Prostate gland (tissue), 2 donors: ENCODE measurements around the gene GRHL1. TPM values are rescaled to one million over a fixed set of nuclear protein-coding genes. Genes with fewer than 3 reads are reported as not detected.

Experiments used
- DNase-seq: peaks from one replicate; pipeline ENCODE4 v3.0.0-alpha.2; 2019; ENCODE audit warnings: low spot score
- H3K27ac ChIP-seq, 2 donors: fragments of 200-600 bp; sonication (generic); 2 replicates each; pipeline ENCODE4 v1.5.1; 2017 to 2019
- H3K27me3 ChIP-seq: fragments of 200-600 bp; sonication (generic); replicated peaks from 2 replicates; pipeline ENCODE4 v1.5.1; 2019; ENCODE audit not compliant: insufficient read depth
- H3K36me3 ChIP-seq, 2 donors: fragments of 200-600 bp; sonication (generic); 1 replicate in 1 of 2; 2 replicates in 1 of 2; pipeline versions ENCODE4 v1.5.1 to v1.8.1; 2017 to 2019
- H3K4me1 ChIP-seq: fragments of 200-600 bp; sonication (generic); replicated peaks from 2 replicates; pipeline ENCODE4 v1.5.1; 2019
- H3K4me3 ChIP-seq, 2 donors: fragments of 200-600 bp; sonication (generic); 2 replicates each; pipeline ENCODE4 v1.5.1; 2017 to 2019
- H3K9me3 ChIP-seq: fragments of 200-600 bp; sonication (generic); 2 replicates; pipeline ENCODE4 v1.5.1; 2017
- CTCF ChIP-seq, 4 experiments: fragments of 200-600 bp in 2 of 4; fragments of 450-650 bp in 2 of 4; sonication (generic) in 2 of 4; IDR thresholded peaks; 1 replicate in 3 of 4; 2 replicates in 1 of 4; pipeline ENCODE4 v1.5.1; 2016 to 2019; ENCODE audit warnings: antibody characterized with exemption in 4 of 4, mild to moderate bottlenecking in 2 of 4, moderate library complexity in 2 of 4
- POLR2A ChIP-seq: fragments of 450-650 bp; IDR thresholded peaks from one replicate; pipeline ENCODE4 v1.6.1; 2016; ENCODE audit warnings: antibody characterized with exemption, mild to moderate bottlenecking
- POLR2AphosphoS5 ChIP-seq: sonication (generic); formaldehyde crosslinking; IDR thresholded peaks from one replicate; pipeline ENCODE4 v1.6.1; 2017; ENCODE audit warnings: antibody characterized with exemption
- WGBS: methylation state at CpG from one replicate; pipeline ENCODE4 v1.1.5; 2018; 5-methylcytosine and 5-hydroxymethylcytosine counted together
- intact Hi-C: fragments of 100-400 bp; cut with DNase I; formaldehyde crosslinking; loops from one replicate; pipeline ENCODE4 v1.14.2; 2022
- total RNA-seq, 2 donors: library from RNA; depleted of rRNA; stranded (reverse); fragments of >200 nt; gene quantifications; one replicate each; pipeline ENCODE4 v1.1.0, GENCODE V29; 2016

Gene GRHL1
- total RNA-seq, 2 donors from 2014 or later, result 25.7 to 31.8 TPM

DNA sequence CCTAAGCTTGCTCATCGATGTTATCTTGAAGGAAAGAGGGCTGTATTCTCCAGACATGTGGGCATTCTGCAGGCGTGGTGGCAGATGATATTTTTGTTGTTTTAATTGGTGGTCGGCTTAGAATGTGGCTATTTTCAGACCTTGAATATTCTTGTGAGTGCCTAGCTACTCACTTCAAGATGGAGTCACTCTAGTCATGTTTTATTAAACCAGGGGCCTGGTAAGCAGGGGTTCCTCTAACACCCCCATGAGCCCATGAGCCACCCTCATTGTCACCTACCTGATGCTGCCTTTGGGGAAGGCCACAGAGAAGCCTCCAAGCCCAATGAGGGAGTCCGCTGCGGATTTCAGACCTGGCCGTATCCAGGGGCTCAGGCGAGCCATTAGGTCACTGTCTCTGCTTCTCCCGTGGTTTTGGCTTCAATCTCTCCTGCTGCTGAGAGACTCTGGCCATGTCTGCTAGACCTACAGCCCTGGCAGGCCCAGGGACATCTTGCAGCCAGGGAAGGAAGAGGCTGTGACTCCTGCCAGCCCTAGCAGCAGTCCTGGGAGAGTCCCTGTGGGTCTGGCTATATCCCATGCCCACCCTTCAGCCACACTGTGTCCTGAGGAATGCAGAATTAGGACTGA lies 75.6 kb downstream of the GRHL1 start:
- intact Hi-C loops, result no loop called here
- no peak overlapping the region for H3K27ac ChIP-seq
- no peaks in the 10 kb centered on the region for H3K27me3 ChIP-seq
- H3K4me1 ChIP-seq, result no peaks in the 10 kb centered on the region
- H3K36me3 ChIP-seq, result no peaks in the 10 kb centered on the region
- H3K9me3 ChIP-seq, result no peaks in the 10 kb centered on the region
- 87% methylated on average over 8 of the region's 8 CpGs for WGBS
- TF ChIP-seq POLR2A (no peak), CTCF (IDR thresholded peaks at IDR 0.05) (no peak), POLR2AphosphoS5 (no peak)
- no peak for DNase-seq
- no peak overlapping the region for H3K4me3 ChIP-seq

DNA sequence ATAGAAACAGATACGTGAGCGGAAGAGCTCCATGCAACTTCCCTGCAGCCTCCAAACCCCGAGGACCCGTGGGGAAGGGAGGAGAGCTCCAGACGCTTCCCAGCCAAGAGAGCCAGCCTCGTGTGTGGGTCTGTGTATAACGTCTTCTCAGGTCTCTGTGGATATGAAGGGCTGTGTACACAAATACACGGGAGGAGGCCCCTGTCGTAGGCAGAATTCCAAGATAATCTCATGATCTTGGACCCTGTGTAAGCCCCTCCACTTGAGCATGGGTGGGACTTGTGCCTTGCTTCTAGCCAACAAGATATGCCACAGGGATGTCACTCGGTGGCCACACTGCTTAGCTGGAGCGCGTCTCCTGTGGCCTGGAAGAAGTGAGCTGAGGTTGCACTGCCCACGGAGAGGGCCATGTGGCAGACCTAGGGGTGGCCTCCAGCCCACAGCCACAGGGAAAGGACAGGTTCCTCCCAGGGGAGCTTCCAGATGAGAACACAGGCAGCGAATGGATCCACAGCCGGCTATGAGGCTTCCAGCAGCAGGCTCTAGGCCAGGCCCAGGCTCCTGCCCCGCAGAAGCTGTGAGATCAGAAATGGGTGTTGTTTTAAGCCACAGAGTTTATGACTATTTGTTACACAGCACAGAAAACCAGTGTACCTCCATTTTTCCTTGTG lies 76.3 kb downstream of the GRHL1 start:
- Histone ChIP-seq H3K27me3 (no peaks in the 10 kb centered on the region), H3K4me3 (no peak overlapping the region), H3K27ac (no peak overlapping the region), H3K36me3 (no peaks in the 10 kb centered on the region), H3K9me3 (no peaks in the 10 kb centered on the region), H3K4me1 (no peaks in the 10 kb centered on the region)
- TF ChIP-seq POLR2AphosphoS5 (no peak), CTCF (IDR thresholded peaks at IDR 0.05) (no peak), POLR2A (no peak)
- DNase-seq, result no peak
- intact Hi-C loops, result no loop called here
- 90% methylated on average over 16 of the region's 16 CpGs for WGBS

GRCh38 chr2:10028407-10028987 lies 77.0 kb downstream of the GRHL1 start:
- Histone ChIP-seq H3K27ac (no peak overlapping the region), H3K27me3 (no peaks in the 10 kb centered on the region), H3K4me1 (no peaks in the 10 kb centered on the region), H3K9me3 (no peaks in the 10 kb centered on the region), H3K4me3 (no peak overlapping the region), H3K36me3 (no peaks in the 10 kb centered on the region)
- TF ChIP-seq CTCF (IDR thresholded peaks at IDR 0.05) (no peak), POLR2A (no peak), POLR2AphosphoS5 (no peak)
- 87% methylated on average over 16 of the region's 16 CpGs for WGBS
- intact Hi-C loops, result no loop called here
- DNase-seq, result no peak

DNA sequence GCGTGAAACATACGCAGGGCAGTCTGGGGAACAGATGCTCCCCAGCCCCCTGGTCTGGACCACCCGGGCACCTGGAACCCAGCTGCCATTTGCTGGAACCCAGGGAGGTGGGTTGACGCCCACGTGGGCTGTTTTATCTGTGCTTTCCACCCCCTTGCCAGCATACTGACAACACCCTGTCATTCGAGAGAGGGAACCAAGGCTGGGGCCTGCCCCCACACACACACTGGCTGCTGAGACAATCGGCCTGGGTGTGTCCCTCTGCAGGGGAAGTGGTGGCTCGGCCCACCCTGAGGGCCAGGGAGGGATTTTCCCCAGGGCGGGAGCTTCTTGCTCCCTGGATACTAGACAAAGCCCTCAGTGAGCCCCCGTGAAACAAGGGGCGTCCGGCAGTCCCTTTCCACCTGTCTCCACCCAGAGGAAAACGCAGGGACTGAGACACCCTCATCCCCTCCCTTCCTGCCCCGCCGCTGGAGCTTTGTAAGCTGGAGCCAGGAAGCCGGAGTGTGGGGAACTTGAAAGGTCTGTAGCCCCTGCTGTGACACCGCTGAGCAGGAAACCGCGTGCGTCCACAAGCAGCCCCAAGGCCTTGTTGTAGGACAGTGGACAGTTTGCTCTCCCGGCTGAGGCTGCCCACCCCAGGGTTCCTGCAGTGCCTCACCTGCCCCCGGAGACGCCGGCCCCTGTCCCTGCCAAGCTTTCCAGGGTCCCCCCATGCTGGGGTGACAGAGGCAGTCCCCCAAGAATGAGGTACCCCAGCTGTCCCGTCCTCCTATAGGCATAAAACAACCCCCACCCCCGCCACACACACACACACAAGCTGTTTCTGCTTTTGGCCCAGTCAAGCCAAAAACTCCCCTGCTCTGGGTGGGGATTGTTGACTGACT lies 77.7 kb downstream of the GRHL1 start:
- Histone ChIP-seq H3K36me3 (no peaks in the 10 kb centered on the region), H3K27ac (no peak overlapping the region), H3K4me3 (no peak overlapping the region), H3K9me3 (no peaks in the 10 kb centered on the region), H3K27me3 (no peaks in the 10 kb centered on the region), H3K4me1 (no peaks in the 10 kb centered on the region)
- WGBS, result 50% methylated on average over 26 of the region's 26 CpGs
- no peak for TF ChIP-seq POLR2A
- TF ChIP-seq POLR2AphosphoS5, result no peak
- no peak for TF ChIP-seq CTCF (IDR thresholded peaks at IDR 0.05)
- intact Hi-C loops, result no loop called here
- DNase-seq, result no peak
